ENCODE measurements around the gene SLC45A1.

SLC45A1 gene

GRCh38 chr1:8302081-8302956 is 15.6 kb upstream of the SLC45A1 start:
- peak; percentile 10 to 40 for DNase-seq
- Histone ChIP-seq H3K4me2 (ENCODE audit: low read length) (no peak overlapping the region), H2BK5ac (ENCODE audit: low read depth, low read length, poor library complexity) (no peak overlapping the region), H3K14ac (ENCODE audit: low read length) (no peak overlapping the region), H3K18ac (ENCODE audit: low read length) (no peak overlapping the region), H3K79me2 (ENCODE audit: control insufficient read depth, insufficient read depth, low read length, poor library complexity) (no peaks in the 10 kb centered on the region), H4K12ac (ENCODE audit: low read depth, low read length) (no peak overlapping the region), H2AFZ (ENCODE audit: insufficient read depth, low read length, poor library complexity) (no peak overlapping the region), H3K23ac (ENCODE audit: low read length) (no peak overlapping the region), H2BK120ac (ENCODE audit: insufficient read depth, low read length, poor library complexity) (no peak overlapping the region), H3K36me3 (ENCODE audit: control insufficient read depth in 1 of 2, insufficient read depth in 2 of 2, low read length in 2 of 2) (no peaks in the 10 kb centered on the region), H3K9me3 (ENCODE audit: insufficient read depth, low read depth, low read length) (no peaks in the 10 kb centered on the region), H3K4me1 (ENCODE audit: control insufficient read depth in 1 of 2, insufficient read depth in 2 of 2, low read length in 2 of 2) (peaks cover 0 to 2% of the 10 kb centered on the region in 2 experiments), H3K79me1 (ENCODE audit: low read length) (no peaks in the 10 kb centered on the region), H2BK12ac (ENCODE audit: low read length) (peak overlapping the region; percentile 57), H4K8ac (ENCODE audit: low read depth, low read length) (no peak overlapping the region), H2AK5ac (ENCODE audit: low read length) (no peak overlapping the region), H3K27me3 (ENCODE audit: insufficient read depth, low read length) (no peaks in the 10 kb centered on the region), H3K27ac (ENCODE audit: low read depth, low read length) (no peak overlapping the region), H4K91ac (ENCODE audit: low read depth, low read length) (no peak overlapping the region), H3K9ac (ENCODE audit: low read length) (no peak overlapping the region), H3K4me3 (ENCODE audit: low read depth, low read length) (no peak overlapping the region), H3K4ac (ENCODE audit: low read depth, low read length) (no peak overlapping the region)
- WGBS (ENCODE audit: extremely low coverage, insufficient coverage, insufficient read length), result no CpG with 5 or more reads among the region's 22 CpGs

- H3K4me1 ChIP-seq (ENCODE audit: control insufficient read depth in 1 of 2, insufficient read depth in 2 of 2, low read length in 2 of 2), result peaks cover 0 to 2% of the 10 kb centered on the region in 2 experiments
- H3K23ac ChIP-seq (ENCODE audit: low read length), result no peak overlapping the region
- H3K18ac ChIP-seq (ENCODE audit: low read length), result no peak overlapping the region
- H3K79me1 ChIP-seq (ENCODE audit: low read length), result no peaks in the 10 kb centered on the region
- WGBS (ENCODE audit: extremely low coverage, insufficient coverage, insufficient read length), result no CpG with 5 or more reads among the region's 3 CpGs
- no peak overlapping the region for H2BK12ac ChIP-seq (ENCODE audit: low read length)
- no peak overlapping the region for H4K12ac ChIP-seq (ENCODE audit: low read depth, low read length)
- H3K4me3 ChIP-seq (ENCODE audit: low read depth, low read length), result no peak overlapping the region
- no peak overlapping the region for H3K9ac ChIP-seq (ENCODE audit: low read length)
- DNase-seq, result peak; percentile 44 to 79
- H3K27ac ChIP-seq (ENCODE audit: low read depth, low read length), result no peak overlapping the region
- no peak overlapping the region for H2AFZ ChIP-seq (ENCODE audit: insufficient read depth, low read length, poor library complexity)
- no peak overlapping the region for H4K91ac ChIP-seq (ENCODE audit: low read depth, low read length)
- no peak overlapping the region for H3K4me2 ChIP-seq (ENCODE audit: low read length)
- no peak overlapping the region for H4K8ac ChIP-seq (ENCODE audit: low read depth, low read length)
- no peaks in the 10 kb centered on the region for H3K79me2 ChIP-seq (ENCODE audit: control insufficient read depth, insufficient read depth, low read length, poor library complexity)
- no peak overlapping the region for H2BK5ac ChIP-seq (ENCODE audit: low read depth, low read length, poor library complexity)
- no peak overlapping the region for H3K14ac ChIP-seq (ENCODE audit: low read length)
- no peaks in the 10 kb centered on the region for H3K36me3 ChIP-seq (ENCODE audit: control insufficient read depth in 1 of 2, insufficient read depth in 2 of 2, low read length in 2 of 2)
- H3K27me3 ChIP-seq (ENCODE audit: insufficient read depth, low read length), result no peaks in the 10 kb centered on the region
- no peak overlapping the region for H3K4ac ChIP-seq (ENCODE audit: low read depth, low read length)
- H2AK5ac ChIP-seq (ENCODE audit: low read length), result no peak overlapping the region
- no peaks in the 10 kb centered on the region for H3K9me3 ChIP-seq (ENCODE audit: insufficient read depth, low read depth, low read length)
- H2BK120ac ChIP-seq (ENCODE audit: insufficient read depth, low read length, poor library complexity), result no peak overlapping the region
Measured at GRCh38 chr1:8303141-8303540, 14.8 kb upstream of the SLC45A1 start.

GRCh38 chr1:8303876-8304275 is 14.0 kb upstream of the SLC45A1 start:
- Histone ChIP-seq H3K79me2 (ENCODE audit: control insufficient read depth, insufficient read depth, low read length, poor library complexity) (no peaks in the 10 kb centered on the region), H3K79me1 (ENCODE audit: low read length) (no peaks in the 10 kb centered on the region), H3K14ac (ENCODE audit: low read length) (no peak overlapping the region), H4K91ac (ENCODE audit: low read depth, low read length) (no peak overlapping the region), H2BK120ac (ENCODE audit: insufficient read depth, low read length, poor library complexity) (no peak overlapping the region), H3K27me3 (ENCODE audit: insufficient read depth, low read length) (no peaks in the 10 kb centered on the region), H3K4me1 (ENCODE audit: control insufficient read depth in 1 of 2, insufficient read depth in 2 of 2, low read length in 2 of 2) (peaks cover 0 to 2% of the 10 kb centered on the region in 2 experiments), H3K4ac (ENCODE audit: low read depth, low read length) (no peak overlapping the region), H4K12ac (ENCODE audit: low read depth, low read length) (no peak overlapping the region), H3K27ac (ENCODE audit: low read depth, low read length) (no peak overlapping the region), H3K4me2 (ENCODE audit: low read length) (no peak overlapping the region), H3K4me3 (ENCODE audit: low read depth, low read length) (no peak overlapping the region), H2AK5ac (ENCODE audit: low read length) (no peak overlapping the region), H3K18ac (ENCODE audit: low read length) (no peak overlapping the region), H3K23ac (ENCODE audit: low read length) (no peak overlapping the region), H3K9ac (ENCODE audit: low read length) (no peak overlapping the region), H3K9me3 (ENCODE audit: insufficient read depth, low read depth, low read length) (no peaks in the 10 kb centered on the region), H2AFZ (ENCODE audit: insufficient read depth, low read length, poor library complexity) (no peak overlapping the region), H2BK5ac (ENCODE audit: low read depth, low read length, poor library complexity) (no peak overlapping the region), H4K8ac (ENCODE audit: low read depth, low read length) (no peak overlapping the region), H2BK12ac (ENCODE audit: low read length) (no peak overlapping the region), H3K36me3 (ENCODE audit: control insufficient read depth in 1 of 2, insufficient read depth in 2 of 2, low read length in 2 of 2) (no peaks in the 10 kb centered on the region)
- peak in 1 of 2 donors; percentile 9 for DNase-seq
- WGBS (ENCODE audit: extremely low coverage, insufficient coverage, insufficient read length), result no CpG with 5 or more reads among the region's 4 CpGs

- no CpG with 5 or more reads among the region's 4 CpGs for WGBS (ENCODE audit: extremely low coverage, insufficient coverage, insufficient read length)
- no peak overlapping the region for H3K9ac ChIP-seq (ENCODE audit: low read length)
- DNase-seq, result no peak
Measured at GRCh38 chr1:8307628-8308027, 10.3 kb upstream of the SLC45A1 start.

More at GRCh38 chr1:8307628-8308027, 10.3 kb upstream of the SLC45A1 start:
- Histone ChIP-seq H3K4ac (ENCODE audit: low read depth, low read length) (no peak overlapping the region), H4K91ac (ENCODE audit: low read depth, low read length) (no peak overlapping the region), H2BK5ac (ENCODE audit: low read depth, low read length, poor library complexity) (peak overlapping the region; percentile 19), H2BK120ac (ENCODE audit: insufficient read depth, low read length, poor library complexity) (no peak overlapping the region), H3K23ac (ENCODE audit: low read length) (no peak overlapping the region), H3K27me3 (ENCODE audit: insufficient read depth, low read length) (no peaks in the 10 kb centered on the region), H4K8ac (ENCODE audit: low read depth, low read length) (no peak overlapping the region), H2AK5ac (ENCODE audit: low read length) (peak overlapping the region; percentile 72), H3K4me3 (ENCODE audit: low read depth, low read length) (no peak overlapping the region), H3K4me2 (ENCODE audit: low read length) (no peak overlapping the region), H3K27ac (ENCODE audit: low read depth, low read length) (no peak overlapping the region), H3K79me1 (ENCODE audit: low read length) (peaks cover 2% of the 10 kb centered on the region), H3K36me3 (ENCODE audit: control insufficient read depth in 1 of 2, insufficient read depth in 2 of 2, low read length in 2 of 2) (no peaks in the 10 kb centered on the region), H3K4me1 (ENCODE audit: control insufficient read depth in 1 of 2, insufficient read depth in 2 of 2, low read length in 2 of 2) (no peaks in the 10 kb centered on the region), H2AFZ (ENCODE audit: insufficient read depth, low read length, poor library complexity) (no peak overlapping the region), H3K79me2 (ENCODE audit: control insufficient read depth, insufficient read depth, low read length, poor library complexity) (no peaks in the 10 kb centered on the region), H3K9me3 (ENCODE audit: insufficient read depth, low read depth, low read length) (no peaks in the 10 kb centered on the region), H3K18ac (ENCODE audit: low read length) (no peak overlapping the region), H3K14ac (ENCODE audit: low read length) (no peak overlapping the region), H2BK12ac (ENCODE audit: low read length) (peak overlapping the region; percentile 68), H4K12ac (ENCODE audit: low read depth, low read length) (no peak overlapping the region)

All from trophoblast cell (in vitro differentiated cells and primary cell).